Neural progenitor cell (in vitro differentiated cells): ENCODE measurements around the gene PELO. TPM values are rescaled to one million over a fixed set of nuclear protein-coding genes. Genes with fewer than 3 reads are reported as not detected.

Source experiments
- DNase-seq: peaks from one replicate; pipeline ENCODE4 v3.0.0-alpha.2; 2016; ENCODE audit warnings: low spot score
- H2AFZ ChIP-seq: fragments of 200-600 bp; sonication (generic); replicated peaks from 2 replicates; pipeline ENCODE4 v1.6.1; 2016; ENCODE audit warnings: antibody characterized with exemption
- H3F3A ChIP-seq: fragments of 200-600 bp; sonication (generic); 2 replicates; pipeline ENCODE4 v1.6.1; 2016; ENCODE audit warnings: antibody characterized with exemption, low read depth
- H3K27ac ChIP-seq: fragments of 200-600 bp; sonication (generic); 2 replicates; pipeline ENCODE4 v1.5.1; 2016; ENCODE audit warnings: mild to moderate bottlenecking
- H3K27me3 ChIP-seq: fragments of 200-600 bp; sonication (generic); 2 replicates; pipeline ENCODE4 v1.6.1; 2016; ENCODE audit warnings: mild to moderate bottlenecking, moderate library complexity
- H3K36me3 ChIP-seq: fragments of 200-600 bp; sonication (generic); 2 replicates; pipeline ENCODE4 v1.5.1; 2016
- H3K4me1 ChIP-seq: fragments of 200-600 bp; sonication (generic); 2 replicates; pipeline ENCODE4 v1.6.1; 2016; ENCODE audit warnings: mixed run types
- H3K4me2 ChIP-seq: fragments of 200-600 bp; sonication (generic); 2 replicates; pipeline ENCODE4 v1.6.1; 2016
- H3K4me3 ChIP-seq: fragments of 200-600 bp; sonication (generic); 2 replicates; pipeline ENCODE4 v1.5.1; 2016
- H3K79me2 ChIP-seq: fragments of 200-600 bp; sonication (generic); 2 replicates; pipeline ENCODE4 v1.6.1; 2016; ENCODE audit warnings: low read depth
- H3K9ac ChIP-seq: fragments of 200-600 bp; sonication (generic); 2 replicates; pipeline ENCODE4 v1.6.1; 2016
- H3K9me3 ChIP-seq: fragments of 200-600 bp; sonication (generic); 2 replicates; pipeline ENCODE4 v1.5.1; 2016; ENCODE audit warnings: low read depth
- H4K20me1 ChIP-seq: fragments of 200-600 bp; sonication (generic); 2 replicates; pipeline ENCODE4 v1.6.1; 2016; ENCODE audit warnings: low read depth
- H3K27ac Mint-ChIP-seq: 3 replicates; pipeline ENCODE4 v1.8.0; 2021; ENCODE audit warnings: mixed read lengths
- H3K27me3 Mint-ChIP-seq: 2 replicates; pipeline ENCODE4 v1.8.0; 2022; ENCODE audit warnings: low read depth, mild to moderate bottlenecking, inconsistent platforms, moderate library complexity, mixed read lengths; ENCODE audit not compliant: insufficient read depth
- H3K36me3 Mint-ChIP-seq: 3 replicates; pipeline ENCODE4 v1.8.0; 2021; ENCODE audit warnings: mixed read lengths
- H3K4me1 Mint-ChIP-seq: 3 replicates; pipeline ENCODE4 v1.8.0; 2021; ENCODE audit warnings: mixed read lengths
- H3K4me3 Mint-ChIP-seq: 3 replicates; pipeline ENCODE4 v1.8.0; 2021; ENCODE audit warnings: mild to moderate bottlenecking, moderate library complexity, mixed read lengths
- H3K9me3 Mint-ChIP-seq: 3 replicates; pipeline ENCODE4 v1.8.0; 2020; ENCODE audit warnings: mixed read lengths
- EZH2 ChIP-seq: fragments of 200-600 bp; sonication (generic); IDR thresholded peaks from 2 replicates; pipeline ENCODE4 v1.6.1; 2017; ENCODE audit warnings: antibody characterized with exemption, mild to moderate bottlenecking, moderate library complexity
- EZH2phosphoT487 ChIP-seq: fragments of 200-600 bp; sonication (generic); IDR thresholded peaks from 2 replicates; pipeline ENCODE4 v1.6.1; 2017; ENCODE audit warnings: antibody characterized with exemption
- total RNA-seq: library from RNA; depleted of rRNA; stranded (reverse); fragments of >200 nt; gene quantifications from 2 replicates; pipeline ENCODE4 v1.2.3, GENCODE V29; 2015; ENCODE audit warnings: low replicate concordance
- TF ChIP-seq, protein P1 (sequence below): fragments of 200-600 bp; sonication (generic); IDR thresholded peaks from 2 replicates; pipeline ENCODE4 v1.5.1; 2017; ENCODE audit warnings: antibody characterized with exemption, mild to moderate bottlenecking

Gene PELO
- total RNA-seq, 1 donor from 2014 or later, result 8.5 TPM

DNA sequence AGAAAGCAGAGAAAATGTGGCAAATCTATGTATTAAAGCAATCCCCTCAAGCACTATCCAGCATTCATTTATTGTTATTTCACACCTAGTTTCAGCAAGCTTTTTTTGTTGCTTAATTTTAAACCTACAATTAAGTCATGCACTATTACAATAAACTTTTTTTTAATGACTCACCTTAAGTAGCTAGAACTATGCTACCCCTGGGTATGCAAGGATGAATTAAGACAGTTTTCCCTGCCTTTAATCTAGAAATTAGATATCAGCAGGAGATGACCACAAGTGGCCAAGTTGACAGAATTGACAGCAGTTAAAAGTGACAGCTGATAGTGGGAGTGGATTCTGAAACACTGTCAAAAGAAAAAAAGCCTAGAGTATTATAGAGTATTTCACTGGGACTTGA lies 20.0 kb downstream of the PELO start:
- H3K4me3 Mint-ChIP-seq, result no peak overlapping the region
- H3K4me3 ChIP-seq, result no peak overlapping the region
- no peak overlapping the region for H3K27ac ChIP-seq
- TF ChIP-seq EZH2 (no peak), EZH2phosphoT487 (no peak)
- TF ChIP-seq, protein P1, sequence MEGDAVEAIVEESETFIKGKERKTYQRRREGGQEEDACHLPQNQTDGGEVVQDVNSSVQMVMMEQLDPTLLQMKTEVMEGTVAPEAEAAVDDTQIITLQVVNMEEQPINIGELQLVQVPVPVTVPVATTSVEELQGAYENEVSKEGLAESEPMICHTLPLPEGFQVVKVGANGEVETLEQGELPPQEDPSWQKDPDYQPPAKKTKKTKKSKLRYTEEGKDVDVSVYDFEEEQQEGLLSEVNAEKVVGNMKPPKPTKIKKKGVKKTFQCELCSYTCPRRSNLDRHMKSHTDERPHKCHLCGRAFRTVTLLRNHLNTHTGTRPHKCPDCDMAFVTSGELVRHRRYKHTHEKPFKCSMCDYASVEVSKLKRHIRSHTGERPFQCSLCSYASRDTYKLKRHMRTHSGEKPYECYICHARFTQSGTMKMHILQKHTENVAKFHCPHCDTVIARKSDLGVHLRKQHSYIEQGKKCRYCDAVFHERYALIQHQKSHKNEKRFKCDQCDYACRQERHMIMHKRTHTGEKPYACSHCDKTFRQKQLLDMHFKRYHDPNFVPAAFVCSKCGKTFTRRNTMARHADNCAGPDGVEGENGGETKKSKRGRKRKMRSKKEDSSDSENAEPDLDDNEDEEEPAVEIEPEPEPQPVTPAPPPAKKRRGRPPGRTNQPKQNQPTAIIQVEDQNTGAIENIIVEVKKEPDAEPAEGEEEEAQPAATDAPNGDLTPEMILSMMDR, result no peak
- H3K27me3 ChIP-seq, result no peaks in the 10 kb centered on the region
- H3K9ac ChIP-seq, result no peak overlapping the region
- peaks cover 22% of the 10 kb centered on the region for H3K79me2 ChIP-seq
- peaks cover 11% of the 10 kb centered on the region for H3K4me1 Mint-ChIP-seq
- peaks cover 9% of the 10 kb centered on the region for H3K36me3 Mint-ChIP-seq
- H3K9me3 Mint-ChIP-seq, result no peaks in the 10 kb centered on the region
- no peaks in the 10 kb centered on the region for H3K27me3 Mint-ChIP-seq
- DNase-seq, result no peak
- no peak overlapping the region for H3K27ac Mint-ChIP-seq
- no peaks in the 10 kb centered on the region for H3K36me3 ChIP-seq
- H3F3A ChIP-seq, result no peaks in the 10 kb centered on the region
- no peaks in the 10 kb centered on the region for H3K9me3 ChIP-seq
- peaks cover 12% of the 10 kb centered on the region for H3K4me1 ChIP-seq
- no peak overlapping the region for H2AFZ ChIP-seq
- H4K20me1 ChIP-seq, result peaks cover 8% of the 10 kb centered on the region
- no peak overlapping the region for H3K4me2 ChIP-seq

DNA sequence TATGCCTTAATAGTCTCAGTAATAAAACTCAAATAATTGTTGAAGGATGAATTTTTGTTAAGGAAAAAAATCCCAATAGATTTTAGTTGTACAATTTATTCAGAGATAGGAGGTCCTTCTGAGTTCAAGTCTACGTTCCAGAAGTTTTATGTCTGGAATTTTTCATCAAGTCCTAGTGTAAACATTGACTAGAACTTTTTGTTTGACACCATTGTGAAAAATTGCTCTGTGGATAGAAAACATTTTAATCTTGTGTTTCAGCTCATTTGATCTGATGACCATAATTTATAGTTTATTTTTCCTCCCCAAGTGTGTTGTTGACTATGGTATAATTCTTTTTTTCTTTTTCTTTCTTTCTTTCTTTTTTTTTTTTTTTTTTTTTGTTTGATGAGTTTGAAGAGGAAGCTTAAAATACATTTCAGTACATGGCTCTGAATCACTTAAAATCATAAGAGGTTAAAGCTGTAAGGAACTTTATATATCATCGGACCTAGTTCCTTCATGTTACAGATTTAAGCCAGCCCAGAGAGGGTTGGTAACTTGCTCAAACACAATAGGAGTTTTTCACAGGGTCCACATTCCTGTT lies 20.7 kb downstream of the PELO start:
- TF ChIP-seq, protein P1, result no peak
- TF ChIP-seq EZH2phosphoT487, result no peak
- TF ChIP-seq EZH2, result no peak
- H4K20me1 ChIP-seq, result peaks cover 1% of the 10 kb centered on the region
- DNase-seq, result no peak
- H3K27me3 ChIP-seq, result no peaks in the 10 kb centered on the region
- H3K9ac ChIP-seq, result no peak overlapping the region
- no peak overlapping the region for H3K27ac ChIP-seq
- H3F3A ChIP-seq, result no peaks in the 10 kb centered on the region
- H3K4me1 ChIP-seq, result peaks cover 5% of the 10 kb centered on the region
- H3K9me3 Mint-ChIP-seq, result no peaks in the 10 kb centered on the region
- no peak overlapping the region for H3K27ac Mint-ChIP-seq
- H3K4me3 ChIP-seq, result no peak overlapping the region
- H3K36me3 Mint-ChIP-seq, result peaks cover 9% of the 10 kb centered on the region
- peaks cover 15% of the 10 kb centered on the region for H3K79me2 ChIP-seq
- no peaks in the 10 kb centered on the region for H3K36me3 ChIP-seq
- H3K9me3 ChIP-seq, result no peaks in the 10 kb centered on the region
- H2AFZ ChIP-seq, result no peak overlapping the region
- H3K27me3 Mint-ChIP-seq, result no peaks in the 10 kb centered on the region
- H3K4me3 Mint-ChIP-seq, result no peak overlapping the region
- no peak overlapping the region for H3K4me2 ChIP-seq
- H3K4me1 Mint-ChIP-seq, result peaks cover 6% of the 10 kb centered on the region

DNA sequence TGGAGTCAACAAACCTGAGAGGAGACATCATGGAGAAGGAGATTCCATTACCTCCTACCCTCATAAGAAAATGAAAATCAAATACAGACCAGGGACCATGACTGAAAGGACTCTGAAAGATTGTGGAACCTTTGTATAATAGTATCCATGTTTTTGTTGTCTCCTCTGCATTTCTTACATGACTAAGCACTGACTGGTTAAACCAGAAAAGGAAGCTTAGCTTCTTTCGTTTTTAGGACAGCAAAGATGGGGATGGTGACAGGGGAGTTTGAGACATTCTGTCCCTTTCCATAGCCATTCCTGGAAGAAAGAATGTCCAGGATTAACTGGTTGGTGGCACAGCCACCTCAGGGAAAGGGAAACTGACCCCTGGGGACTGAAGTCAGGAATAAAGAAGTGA lies 22.2 kb downstream of the PELO start:
- peaks cover under 1% of the 10 kb centered on the region for H3K79me2 ChIP-seq

More for the DNA sequence above, 22.2 kb downstream of the PELO start:
- Histone ChIP-seq H3K27me3 (no peaks in the 10 kb centered on the region), H3K9me3 (no peaks in the 10 kb centered on the region), H4K20me1 (no peaks in the 10 kb centered on the region), H3K36me3 (no peaks in the 10 kb centered on the region), H3K4me3 (no peak overlapping the region), H2AFZ (no peak overlapping the region), H3K9ac (no peak overlapping the region), H3F3A (no peaks in the 10 kb centered on the region), H3K27ac (no peak overlapping the region), H3K4me2 (no peak overlapping the region), H3K4me1 (no peaks in the 10 kb centered on the region)
- no peak for DNase-seq
- Mint-ChIP-seq H3K27ac (no peak overlapping the region), H3K27me3 (no peaks in the 10 kb centered on the region), H3K4me1 (no peaks in the 10 kb centered on the region), H3K9me3 (no peaks in the 10 kb centered on the region), H3K4me3 (no peak overlapping the region), H3K36me3 (peaks cover 5% of the 10 kb centered on the region)
- TF ChIP-seq EZH2phosphoT487 (no peak), EZH2 (no peak)
- TF ChIP-seq, protein P1, result no peak
